NB4 (cell line): ENCODE data around the gene SLC9C2.
A peak's percentile ranks its signal among the peaks of the same experiment; 100 is the strongest.
"Not testable (repeated sequence)": the region's sequence is repeated elsewhere in the genome, so short reads cannot be mapped to it uniquely, and the experiment has no call there.

ENCODE experiments used
- DNase-seq: peaks from one replicate; pipeline ENCODE4 v3.0.0; 2010; ENCODE audit warnings: low read depth
- H3K4me3 ChIP-seq: one replicate; pipeline ENCODE4 v1.5.1; 2011; ENCODE audit warnings: mild to moderate bottlenecking, low read depth, low read length, moderate library complexity
- MYC ChIP-seq: IDR thresholded peaks from 2 replicates; pipeline ENCODE4 v1.6.1; 2011; ENCODE audit warnings: low read depth, low read length
- POLR2A ChIP-seq: IDR thresholded peaks from 2 replicates; pipeline ENCODE4 v1.6.1; 2011; ENCODE audit warnings: mild to moderate bottlenecking; ENCODE audit not compliant: insufficient read length; ENCODE audit errors: extremely low read depth
- TF ChIP-seq, protein P1 (sequence below): IDR thresholded peaks from one replicate; pipeline ENCODE4 v1.5.1; 2012; ENCODE audit warnings: low read depth, low read length
- TF ChIP-seq, protein P2 (sequence below): IDR thresholded peaks from 2 replicates; pipeline ENCODE4 v1.6.1; 2011; ENCODE audit warnings: low read depth, low read length

The SLC9C2 gene

GRCh38 chr1:173601588-173601987 is 1.3 kb downstream of the SLC9C2 start:
- DNase-seq = no peak
- no peak overlapping the region for H3K4me3 ChIP-seq
- TF ChIP-seq, protein P1, sequence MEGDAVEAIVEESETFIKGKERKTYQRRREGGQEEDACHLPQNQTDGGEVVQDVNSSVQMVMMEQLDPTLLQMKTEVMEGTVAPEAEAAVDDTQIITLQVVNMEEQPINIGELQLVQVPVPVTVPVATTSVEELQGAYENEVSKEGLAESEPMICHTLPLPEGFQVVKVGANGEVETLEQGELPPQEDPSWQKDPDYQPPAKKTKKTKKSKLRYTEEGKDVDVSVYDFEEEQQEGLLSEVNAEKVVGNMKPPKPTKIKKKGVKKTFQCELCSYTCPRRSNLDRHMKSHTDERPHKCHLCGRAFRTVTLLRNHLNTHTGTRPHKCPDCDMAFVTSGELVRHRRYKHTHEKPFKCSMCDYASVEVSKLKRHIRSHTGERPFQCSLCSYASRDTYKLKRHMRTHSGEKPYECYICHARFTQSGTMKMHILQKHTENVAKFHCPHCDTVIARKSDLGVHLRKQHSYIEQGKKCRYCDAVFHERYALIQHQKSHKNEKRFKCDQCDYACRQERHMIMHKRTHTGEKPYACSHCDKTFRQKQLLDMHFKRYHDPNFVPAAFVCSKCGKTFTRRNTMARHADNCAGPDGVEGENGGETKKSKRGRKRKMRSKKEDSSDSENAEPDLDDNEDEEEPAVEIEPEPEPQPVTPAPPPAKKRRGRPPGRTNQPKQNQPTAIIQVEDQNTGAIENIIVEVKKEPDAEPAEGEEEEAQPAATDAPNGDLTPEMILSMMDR = no peak
- TF ChIP-seq, protein P2, sequence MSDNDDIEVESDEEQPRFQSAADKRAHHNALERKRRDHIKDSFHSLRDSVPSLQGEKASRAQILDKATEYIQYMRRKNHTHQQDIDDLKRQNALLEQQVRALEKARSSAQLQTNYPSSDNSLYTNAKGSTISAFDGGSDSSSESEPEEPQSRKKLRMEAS = no peak
- no peak for TF ChIP-seq MYC
- TF ChIP-seq POLR2A = no peak

- TF ChIP-seq MYC (no peak), POLR2A (no peak)
- TF ChIP-seq, protein P1 = no peak
- H3K4me3 ChIP-seq = no peak overlapping the region
- DNase-seq = no peak
These were observed 6.6 kb downstream of the SLC9C2 start for GRCh38 chr1:173596097-173596825.

DNA sequence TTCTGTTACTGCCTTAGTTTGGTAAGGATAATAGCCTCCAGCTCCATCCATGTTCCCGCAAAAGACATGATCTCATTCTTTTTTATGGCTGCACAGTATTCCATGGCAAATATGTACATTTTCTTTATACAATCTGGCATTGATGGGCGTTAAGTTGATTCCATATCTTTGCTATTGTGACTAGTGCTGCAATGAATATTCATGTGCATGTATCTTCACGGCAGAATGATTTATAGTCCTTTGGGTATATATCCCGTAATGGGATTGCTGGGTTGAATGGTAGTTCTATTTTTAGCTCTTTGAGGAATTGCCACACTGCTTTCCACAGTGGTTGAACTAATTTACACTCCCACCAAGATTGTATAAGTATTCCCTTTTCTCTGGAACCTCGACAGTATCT is 11.7 kb downstream of the SLC9C2 start:
- not testable (repeated sequence) for DNase-seq

GRCh38 chr1:173590557-173590956 is 12.3 kb downstream of the SLC9C2 start:
- no peak for TF ChIP-seq POLR2A
- TF ChIP-seq, protein P2 = no peak
- TF ChIP-seq MYC = no peak
- TF ChIP-seq, protein P1 = no peak
- peak; percentile 30 for DNase-seq
- no peak overlapping the region for H3K4me3 ChIP-seq

More for the DNA sequence above, 11.7 kb downstream of the SLC9C2 start:
- H3K4me3 ChIP-seq = not testable (repeated sequence)

DNA sequence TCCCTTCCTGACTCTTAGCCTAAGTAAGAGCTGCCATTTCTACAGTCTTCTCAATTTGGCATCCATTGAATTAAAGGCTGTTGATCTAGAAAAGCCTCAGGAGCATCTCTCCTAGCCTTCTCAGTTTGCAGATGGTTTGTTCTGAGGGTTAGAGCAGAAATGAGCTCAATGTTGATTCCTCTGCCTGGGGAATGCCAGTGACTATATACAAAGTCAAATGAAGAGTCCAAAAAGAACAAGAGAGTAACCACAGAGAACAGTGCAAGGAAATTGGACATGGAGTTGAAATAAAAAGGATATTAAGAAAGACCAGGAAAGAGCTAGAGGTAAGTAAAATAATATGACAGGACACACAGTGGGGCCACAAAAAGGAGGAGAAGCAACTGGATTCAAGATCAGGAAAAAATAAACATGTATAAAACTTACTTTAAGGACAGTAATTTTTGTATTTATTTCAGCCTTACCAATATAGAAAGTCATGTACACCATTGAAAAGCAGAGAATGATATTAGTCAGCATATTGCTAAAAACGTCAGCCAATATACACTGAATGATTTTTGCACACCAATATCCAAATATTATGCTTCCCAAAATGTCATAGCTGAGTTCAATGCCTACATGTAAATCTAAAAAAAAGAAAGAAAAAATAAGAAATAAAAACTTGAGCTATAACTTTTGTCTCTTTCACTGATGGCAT is 21.3 kb downstream of the SLC9C2 start:
- TF ChIP-seq, protein P1 = no peak
- TF ChIP-seq POLR2A (no peak), MYC (no peak)
- TF ChIP-seq, protein P2 = no peak
- DNase-seq = no peak
- no peak overlapping the region for H3K4me3 ChIP-seq

- TF ChIP-seq MYC (no peak), POLR2A (no peak)
- TF ChIP-seq, protein P2 = no peak
- TF ChIP-seq, protein P1 = no peak
- no peak for DNase-seq
- no peak overlapping the region for H3K4me3 ChIP-seq
These were observed 22.2 kb downstream of the SLC9C2 start for GRCh38 chr1:173580658-173581057.
